H1 (cell line): ENCODE measurements around the gene TSPAN9. TPM values are rescaled to one million over a fixed set of nuclear protein-coding genes. Genes with fewer than 3 reads are reported as not detected.

Experiments
- CTCF ChIA-PET: fragments of 300-600 bp; sonication (Branson Sonifier 250); formaldehyde crosslinking; loops from one replicate; lab custom pipeline; 2021; ENCODE audit not compliant: partially characterized antibody; lab: Charles Lee
- POLR2A ChIA-PET: fragments of 300-600 bp; sonication (Branson Sonifier 250); formaldehyde crosslinking; loops from one replicate; lab custom pipeline; 2021; ENCODE audit warnings: inconsistent platforms; ENCODE audit not compliant: partially characterized antibody; lab: Charles Lee
- DNase-seq, 2 experiments: peaks; one replicate each; pipeline versions ENCODE4 v3.0.0 to v3.0.0-alpha.2; 2010 to 2022; ENCODE audit warnings: low spot score in 2 of 2, low read depth in 1 of 2, mixed read lengths in 1 of 2
- FAIRE-seq: peaks from 2 replicates; lab custom pipeline; 2011; peaks lifted over from hg19 to GRCh38; lab: Jason Lieb, UNC
- H2AFZ ChIP-seq: 2 replicates; pipeline ENCODE4 v1.8.1; 2012; ENCODE audit warnings: low read length, inconsistent platforms
- H2AK5ac ChIP-seq: 2 replicates; pipeline ENCODE4 v1.6.1; 2013; ENCODE audit warnings: low read depth, low read length
- H2BK120ac ChIP-seq: replicated peaks from 2 replicates; pipeline ENCODE3; 2013; ENCODE audit warnings: low read depth, low read length, inconsistent platforms
- H2BK12ac ChIP-seq: 2 replicates; pipeline ENCODE4 v1.6.1; 2013; ENCODE audit warnings: low read depth, low read length
- H2BK15ac ChIP-seq: 2 replicates; pipeline ENCODE4 v1.6.1; 2013; ENCODE audit warnings: low read length
- H2BK20ac ChIP-seq: 2 replicates; pipeline ENCODE4 v1.6.1; 2013; ENCODE audit warnings: low read length
- H2BK5ac ChIP-seq: 2 replicates; pipeline ENCODE4 v1.6.1; 2013; ENCODE audit warnings: low read depth, low read length
- H3K14ac ChIP-seq: 2 replicates; pipeline ENCODE4 v1.6.1; 2013; ENCODE audit warnings: inconsistent platforms; ENCODE audit not compliant: insufficient read length
- H3K18ac ChIP-seq: 2 replicates; pipeline ENCODE4 v1.6.1; 2013; ENCODE audit warnings: low read length; ENCODE audit errors: extremely low read depth
- H3K23ac ChIP-seq: 2 replicates; pipeline ENCODE4 v1.6.1; 2013; ENCODE audit warnings: inconsistent platforms; ENCODE audit not compliant: insufficient read length
- H3K23me2 ChIP-seq: 2 replicates; pipeline ENCODE4 v1.6.1; 2013; ENCODE audit warnings: low read depth, low read length
- H3K27ac ChIP-seq: 2 replicates; pipeline ENCODE4 v1.6.1; 2011; ENCODE audit warnings: low read depth, low read length, inconsistent platforms
- H3K27me3 ChIP-seq, 4 experiments: replicated peaks in 1 of 4; 1 replicate in 1 of 4; 2 replicates in 3 of 4; pipeline versions ENCODE4 v1.6.1 to v1.8.1; 2011 to 2013; ENCODE audit warnings: low read length in 3 of 4, mild to moderate bottlenecking in 3 of 4, inconsistent platforms in 2 of 4, mixed read lengths in 2 of 4, moderate library complexity in 1 of 4; ENCODE audit not compliant: control insufficient read depth in 3 of 4, insufficient read depth in 3 of 4; ENCODE audit errors: extremely low read depth in 1 of 4
- H3K36me3 ChIP-seq, 4 experiments: 2 replicates each; pipeline versions ENCODE4 v1.6.1 to v1.8.1; 2011 to 2013; ENCODE audit warnings: mild to moderate bottlenecking in 4 of 4, low read length in 3 of 4, moderate library complexity in 2 of 4, control low read depth in 1 of 4, inconsistent platforms in 1 of 4; ENCODE audit not compliant: insufficient read depth in 4 of 4, control insufficient read depth in 2 of 4
- H3K4ac ChIP-seq: replicated peaks from 2 replicates; pipeline ENCODE3; 2013; ENCODE audit warnings: low read length, low read depth, mixed read lengths, inconsistent platforms; ENCODE audit not compliant: insufficient read length
- H3K4me1 ChIP-seq, 4 experiments: replicated peaks in 1 of 4; 1 replicate in 1 of 4; 2 replicates in 3 of 4; pipeline versions ENCODE4 v1.6.1 to v1.8.1; 2011 to 2013; ENCODE audit warnings: low read length in 3 of 4, inconsistent platforms in 2 of 4, mixed read lengths in 1 of 4; ENCODE audit not compliant: insufficient read depth in 4 of 4, control insufficient read depth in 3 of 4
- H3K4me2 ChIP-seq, 2 experiments: 2 replicates each; pipeline versions ENCODE4 v1.6.1 to v1.8.1; 2011 to 2013; ENCODE audit warnings: low read depth in 2 of 2, low read length in 2 of 2, control low read depth in 1 of 2, inconsistent platforms in 1 of 2, mild to moderate bottlenecking in 1 of 2; ENCODE audit not compliant: insufficient read depth in 1 of 2
- H3K4me3 ChIP-seq, 4 experiments: fragments of 200-600, 300-600 bp in 1 of 4; sonication (generic), shearing (Covaris generic), sonication (Bioruptor Twin) in 1 of 4; 2 replicates each; pipeline versions ENCODE4 v1.5.1 to v1.8.1; 2011 to 2016; ENCODE audit warnings: low read length in 4 of 4, low read depth in 3 of 4, control low read depth in 2 of 4, inconsistent platforms in 2 of 4, mild to moderate bottlenecking in 2 of 4, mixed read lengths in 1 of 4, moderate library complexity in 1 of 4; ENCODE audit not compliant: insufficient read depth in 2 of 4; ENCODE audit errors: extremely low read depth in 1 of 4
- H3K56ac ChIP-seq: replicated peaks from 2 replicates; pipeline ENCODE3; 2013; ENCODE audit warnings: low read depth, mild to moderate bottlenecking, mixed read lengths, low read length, inconsistent platforms; ENCODE audit not compliant: insufficient read length
- H3K79me1 ChIP-seq: 2 replicates; pipeline ENCODE4 v1.6.1; 2013; ENCODE audit warnings: low read depth, low read length, control low read depth
- H3K79me2 ChIP-seq, 2 experiments: 2 replicates each; pipeline versions ENCODE4 v1.6.1 to v1.8.1; 2012 to 2013; ENCODE audit warnings: low read length in 2 of 2, mild to moderate bottlenecking in 2 of 2, inconsistent platforms in 1 of 2; ENCODE audit not compliant: insufficient read depth in 2 of 2, control insufficient read depth in 1 of 2
- H3K9ac ChIP-seq, 4 experiments: replicated peaks in 1 of 4; 1 replicate in 1 of 4; 2 replicates in 3 of 4; pipeline versions ENCODE4 v1.6.1 to v1.8.1; 2011 to 2013; ENCODE audit warnings: low read depth in 3 of 4, low read length in 3 of 4, control low read depth in 2 of 4, mild to moderate bottlenecking in 2 of 4, moderate library complexity in 2 of 4, inconsistent platforms in 1 of 4; ENCODE audit errors: extremely low read depth in 1 of 4
- H3K9me3 ChIP-seq, 2 experiments: 2 replicates each; pipeline versions ENCODE4 v1.6.1 to v1.8.1; 2012 to 2013; ENCODE audit warnings: mild to moderate bottlenecking in 2 of 2, moderate library complexity in 2 of 2, control low read depth in 1 of 2, inconsistent platforms in 1 of 2, low read depth in 1 of 2, low read length in 1 of 2, mixed read lengths in 1 of 2; ENCODE audit not compliant: insufficient read depth in 2 of 2
- H4K20me1 ChIP-seq, 2 experiments: replicated peaks in 1 of 2; 2 replicates each; pipeline versions ENCODE3 to v1.8.1; 2011 to 2013; ENCODE audit warnings: inconsistent platforms in 2 of 2, low read length in 2 of 2, mild to moderate bottlenecking in 1 of 2; ENCODE audit not compliant: insufficient read depth in 2 of 2, control insufficient read depth in 1 of 2
- H4K5ac ChIP-seq: 2 replicates; pipeline ENCODE4 v1.6.1; 2013; ENCODE audit warnings: low read length, low read depth, mixed read lengths, inconsistent platforms; ENCODE audit not compliant: insufficient read length
- H4K8ac ChIP-seq: 2 replicates; pipeline ENCODE4 v1.8.0; 2013; ENCODE audit warnings: mild to moderate bottlenecking, moderate library complexity, low read length, inconsistent platforms; ENCODE audit not compliant: insufficient read depth; ENCODE audit errors: extremely low read depth
- H4K91ac ChIP-seq: replicated peaks from 2 replicates; pipeline ENCODE3; 2013; ENCODE audit warnings: low read length, mixed read lengths, inconsistent platforms; ENCODE audit not compliant: insufficient read length
- WGBS, 2 experiments: shearing (Covaris generic) in 1 of 2; methylation state at CpG; one replicate each; pipeline versions ENCODE4 v1.1.6 to v1.1.7; 2013 to 2015; ENCODE audit warnings: low lambda C conversion rate in 2 of 2, mixed read lengths in 2 of 2, inconsistent platforms in 1 of 2, low coverage in 1 of 2, missing lambda C conversion rate in 1 of 2; ENCODE audit not compliant: insufficient replicate concordance in 2 of 2, insufficient coverage in 1 of 2, insufficient read length in 1 of 2; ENCODE audit errors: extremely low coverage in 1 of 2, missing lambda C conversion rate in 1 of 2; 5-methylcytosine and 5-hydroxymethylcytosine counted together
- polyA plus RNA-seq, 7 experiments: library from polyadenylated mRNA; depleted of rRNA in 3 of 7; stranded (reverse) in 5 of 7; unstranded in 2 of 7; fragments of >200 nt in 5 of 7; fragments of 200-250 nt in 2 of 7; gene quantifications; 1 replicate in 5 of 7; 2 replicates in 1 of 7; 4 replicates in 1 of 7; pipeline versions ENCODE4 v1.2.1 to v1.2.3, GENCODE V29; 2011 to 2013; ENCODE audit warnings: missing spikeins in 2 of 7, mixed read lengths in 2 of 7
- total RNA-seq: library from RNA; stranded (reverse); fragmentation: NEBNext Ultra II Directional; extraction: Animal tissue kit (Norgen Biotek cat#: 25700); gene quantifications from 2 replicates; pipeline ENCODE4 v1.2.1, GENCODE V29; 2021

Gene TSPAN9
- total and polyA plus RNA-seq, 2 of the 8 experiments (the other 6 are each of a cell fraction or from before 2014, with no cell fraction given) = 11.5 to 29.1 TPM

- no peak overlapping the region for H3K27ac ChIP-seq
- no peak overlapping the region for H2BK12ac ChIP-seq
- no peak overlapping the region for H3K4me3 ChIP-seq
- DNase-seq (no peak), FAIRE-seq (no peak)
- no peak overlapping the region for H4K5ac ChIP-seq
- H3K14ac ChIP-seq = no peak overlapping the region
- peaks cover 0 to 18% (median 4%) of the 10 kb centered on the region in 4 experiments; a peak in 3 of 7 replicates for H3K4me1 ChIP-seq
- no peak overlapping the region for H3K23ac ChIP-seq
- no peak overlapping the region for H3K18ac ChIP-seq
- no peak overlapping the region for H4K91ac ChIP-seq
- no peaks in the 10 kb centered on the region for H3K79me2 ChIP-seq
- H3K27me3 ChIP-seq = no peaks in the 10 kb centered on the region
- H2AK5ac ChIP-seq = no peak overlapping the region
- H3K79me1 ChIP-seq = peaks cover 2% of the 10 kb centered on the region; the same call in 1 of the 2 replicates
- no peaks in the 10 kb centered on the region; a peak in 1 of 8 replicates for H3K36me3 ChIP-seq
- H3K9me3 ChIP-seq = peaks cover 0 to 3% of the 10 kb centered on the region in 2 experiments; a peak in 1 of 4 replicates
- H3K4me2 ChIP-seq = no peak overlapping the region
- H4K20me1 ChIP-seq = peaks cover 0 to 7% of the 10 kb centered on the region in 2 experiments
- no peak overlapping the region for H2BK15ac ChIP-seq
- H2AFZ ChIP-seq = no peak overlapping the region
- 89% methylated on average over 19 of the region's 20 CpGs; no CpG with 5 or more reads in 1 of the 2 experiments for WGBS, 2 experiments
- no peak overlapping the region for H3K4ac ChIP-seq
- no peak overlapping the region for H3K56ac ChIP-seq
- H4K8ac ChIP-seq = no peak overlapping the region
- H2BK120ac ChIP-seq = no peak overlapping the region
- POLR2A ChIA-PET = interaction anchor here (0.9 to 1.2 kb wide), 2 partner anchors 11 to 19 kb away, joined by 3 read pairs; no protein-coding TSS in a partner anchor
- H2BK5ac ChIP-seq = no peak overlapping the region
- H2BK20ac ChIP-seq = no peak overlapping the region
- no peaks in the 10 kb centered on the region for H3K23me2 ChIP-seq
- no peak overlapping the region; a peak in 1 of 7 replicates for H3K9ac ChIP-seq
- CTCF ChIA-PET = interaction anchor here (1.2 to 12.3 kb wide), 11 partner anchors 8 to 88 kb away, joined by 3 to 110 read pairs (median 16); no protein-coding TSS in a partner anchor
Measured at GRCh38 chr12:3225154-3225795, 148.1 kb downstream of the TSPAN9 start.
